ENCODE results near the gene YPEL1.
"Not testable (repeated sequence)": the region's sequence is repeated elsewhere in the genome, so short reads cannot be mapped to it uniquely, and the experiment has no call there.

YPEL1 gene

DNA sequence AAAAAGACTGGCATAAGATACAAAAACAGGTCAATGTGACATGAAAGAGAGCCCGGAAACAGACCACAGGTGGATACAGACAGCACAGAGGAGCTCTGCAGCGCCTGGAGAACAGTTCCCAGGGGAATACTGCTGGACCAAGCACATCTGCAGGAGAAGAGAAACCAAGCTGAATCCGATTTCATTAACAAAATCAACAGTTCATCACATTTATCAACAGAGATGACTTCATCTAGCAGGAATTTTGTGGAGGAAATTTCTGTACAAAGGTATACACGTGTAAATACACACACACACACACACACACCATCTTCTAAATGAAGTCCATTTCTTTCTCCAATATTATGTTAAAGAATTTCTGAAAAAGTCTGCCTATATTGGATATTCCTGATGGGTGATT is 17.1 kb downstream of the YPEL1 start:
- no peak overlapping the region for H3K4me3 ChIP-seq (ENCODE audit: low read length)
- H3K4me1 ChIP-seq (ENCODE audit: control insufficient read depth, insufficient read depth, low read length), result peaks cover 2% of the 10 kb centered on the region
- H3K9me3 ChIP-seq (ENCODE audit: control insufficient read depth, low read length), result no peaks in the 10 kb centered on the region
- DNase-seq (ENCODE audit: low read depth), result no peak
- H3K9ac ChIP-seq (ENCODE audit: low read length), result no peak overlapping the region
- H3K27me3 ChIP-seq (replicated peaks; ENCODE audit: control insufficient read depth, insufficient read depth, low read length), result no peaks in the 10 kb centered on the region
- H3K36me3 ChIP-seq (ENCODE audit: control insufficient read depth, insufficient read depth, low read length, severe bottlenecking), result no peaks in the 10 kb centered on the region

DNA sequence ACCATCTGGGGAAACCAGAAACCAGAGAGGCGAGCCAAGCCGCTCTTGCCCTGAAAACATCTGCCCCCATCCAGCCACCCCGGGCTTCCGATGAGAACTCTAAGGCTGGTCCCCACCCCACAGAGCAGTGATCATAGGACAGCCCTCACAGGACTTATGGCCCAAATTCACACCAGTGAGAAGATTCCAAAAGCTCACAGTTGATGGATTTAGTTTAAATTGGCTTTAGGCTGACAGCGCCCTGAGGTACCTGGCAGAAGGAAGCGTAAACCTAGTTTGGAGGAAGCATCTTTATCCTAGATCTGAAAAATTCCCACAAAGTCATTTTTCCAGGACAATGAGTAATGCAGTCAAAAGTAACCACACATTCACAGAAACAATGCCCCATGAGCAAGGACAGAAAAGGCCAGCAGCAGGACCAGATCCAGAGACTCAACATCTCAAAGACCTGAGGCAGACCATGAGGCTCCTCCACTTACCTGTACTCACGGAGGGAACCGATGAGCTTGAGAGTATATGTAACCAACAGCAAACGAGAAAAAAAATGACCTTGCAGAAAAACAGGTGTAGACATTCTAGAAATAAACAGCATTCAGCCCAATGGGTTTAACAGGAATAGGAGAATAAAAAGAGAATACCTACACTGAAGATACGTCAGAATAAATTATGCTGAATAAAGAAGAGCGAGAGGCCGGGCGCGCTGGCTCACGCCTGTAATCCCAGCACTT is 19.0 kb downstream of the YPEL1 start:
- DNase-seq (ENCODE audit: low read depth); H3K4me3 ChIP-seq (ENCODE audit: low read length); H3K27me3 ChIP-seq (replicated peaks; ENCODE audit: control insufficient read depth, insufficient read depth, low read length); H3K4me1 ChIP-seq (ENCODE audit: control insufficient read depth, insufficient read depth, low read length); H3K36me3 ChIP-seq (ENCODE audit: control insufficient read depth, insufficient read depth, low read length, severe bottlenecking); H3K9me3 ChIP-seq (ENCODE audit: control insufficient read depth, low read length); H3K9ac ChIP-seq (ENCODE audit: low read length): not testable (repeated sequence)

DNA sequence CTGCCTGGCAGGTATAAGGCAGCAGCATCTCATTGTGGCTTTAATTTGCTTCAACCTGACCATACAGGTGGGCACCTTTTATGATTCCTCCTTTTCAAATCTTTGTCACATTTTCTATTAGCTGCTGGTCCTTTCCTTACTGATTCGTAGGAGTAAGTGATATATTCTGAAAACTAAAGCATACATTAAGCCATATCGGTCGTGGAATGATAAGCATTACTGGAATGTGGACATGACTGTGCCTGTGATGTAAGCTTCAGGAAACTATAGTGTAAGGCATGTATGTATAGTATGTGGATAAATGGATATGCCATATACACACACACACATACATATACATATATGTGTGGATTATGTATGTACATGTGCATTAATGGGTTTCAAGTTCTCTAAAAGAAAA is 20.8 kb downstream of the YPEL1 start:
- peak; percentile 7 for DNase-seq (ENCODE audit: low read depth)
- Histone ChIP-seq H3K36me3 (ENCODE audit: control insufficient read depth, insufficient read depth, low read length, severe bottlenecking) (no peaks in the 10 kb centered on the region), H3K9me3 (ENCODE audit: control insufficient read depth, low read length) (no peaks in the 10 kb centered on the region), H3K4me3 (ENCODE audit: low read length) (no peak overlapping the region), H3K4me1 (ENCODE audit: control insufficient read depth, insufficient read depth, low read length) (peaks cover 5% of the 10 kb centered on the region), H3K9ac (ENCODE audit: low read length) (no peak overlapping the region), H3K27me3 (replicated peaks; ENCODE audit: control insufficient read depth, insufficient read depth, low read length) (no peaks in the 10 kb centered on the region)

DNA sequence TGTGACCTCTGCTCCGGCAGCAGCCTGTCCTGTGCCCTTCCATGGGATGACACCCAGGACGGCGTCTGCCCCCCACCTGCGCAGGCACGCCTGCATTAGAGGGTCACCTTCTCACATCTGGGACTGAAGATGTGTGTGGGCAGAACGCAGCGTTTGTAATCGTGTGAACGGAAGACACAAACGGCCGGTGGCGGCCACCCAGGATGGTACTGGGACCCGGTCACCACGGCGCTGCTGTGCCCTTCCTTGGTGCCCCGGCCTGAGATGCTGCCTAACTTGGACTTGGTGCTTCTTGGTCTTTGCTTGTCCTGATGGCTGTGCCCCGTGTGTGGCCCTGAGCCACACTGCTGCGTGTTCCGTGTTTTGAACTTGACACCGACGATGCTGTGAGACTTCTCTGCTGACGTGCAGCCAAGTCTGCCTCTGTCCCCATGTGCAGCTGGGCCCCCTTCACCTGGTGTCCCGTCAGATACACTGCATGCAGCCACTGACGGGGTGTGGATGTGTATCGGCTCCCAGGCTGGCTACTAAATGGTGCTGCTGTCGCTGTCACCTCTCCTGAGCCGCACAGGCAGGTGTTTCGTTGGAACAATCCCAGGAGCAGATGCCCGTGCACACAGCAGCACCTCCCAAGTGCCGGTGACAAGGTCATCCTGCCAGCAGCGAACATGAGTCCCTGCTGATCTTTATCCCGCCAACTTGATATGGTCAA is 21.4 kb downstream of the YPEL1 start:
- no peak overlapping the region for H3K9ac ChIP-seq (ENCODE audit: low read length)
- DNase-seq (ENCODE audit: low read depth), result no peak

DNA sequence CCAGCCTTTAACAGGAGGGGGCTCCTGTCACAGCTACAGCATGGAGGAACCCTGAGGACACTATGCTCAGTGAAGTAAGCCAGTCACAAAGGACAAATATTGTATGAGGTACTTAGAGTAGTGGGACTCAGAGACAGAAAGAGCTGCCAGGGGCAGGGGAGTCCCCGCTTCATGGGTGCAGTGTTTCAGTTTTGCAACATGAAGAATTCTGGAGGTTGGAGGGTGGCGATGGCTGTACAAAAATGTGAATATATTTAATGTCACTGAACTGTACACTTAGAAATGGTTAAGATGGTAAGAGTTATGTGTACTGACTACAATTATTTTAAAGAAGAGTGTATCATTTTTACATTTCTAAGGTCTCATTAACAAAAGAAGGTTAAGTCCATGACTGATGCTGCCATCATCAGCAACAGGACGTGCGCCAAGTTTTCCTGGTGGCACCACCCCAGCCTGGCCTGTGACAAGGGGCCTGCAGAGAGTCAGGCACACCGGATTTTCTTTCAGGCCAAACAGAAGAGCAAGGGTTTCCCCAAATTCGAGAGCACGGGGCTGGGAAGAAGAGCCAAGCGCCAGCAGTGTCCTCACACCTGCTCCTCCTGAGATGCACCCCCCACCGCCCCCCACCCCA is 22.1 kb downstream of the YPEL1 start:
- Histone ChIP-seq H3K27me3 (replicated peaks; ENCODE audit: control insufficient read depth, insufficient read depth, low read length) (no peaks in the 10 kb centered on the region), H3K4me1 (ENCODE audit: control insufficient read depth, insufficient read depth, low read length) (peaks cover 5% of the 10 kb centered on the region), H3K9ac (ENCODE audit: low read length) (peak overlapping the region; percentile 46), H3K9me3 (ENCODE audit: control insufficient read depth, low read length) (no peaks in the 10 kb centered on the region), H3K36me3 (ENCODE audit: control insufficient read depth, insufficient read depth, low read length, severe bottlenecking) (no peaks in the 10 kb centered on the region), H3K4me3 (ENCODE audit: low read length) (peak overlapping the region; percentile 68)
- DNase-seq (ENCODE audit: low read depth), result no peak

More for the DNA sequence above, 21.4 kb downstream of the YPEL1 start:
- no peak overlapping the region for H3K4me3 ChIP-seq (ENCODE audit: low read length)
- no peaks in the 10 kb centered on the region for H3K36me3 ChIP-seq (ENCODE audit: control insufficient read depth, insufficient read depth, low read length, severe bottlenecking)
- no peaks in the 10 kb centered on the region for H3K27me3 ChIP-seq (replicated peaks; ENCODE audit: control insufficient read depth, insufficient read depth, low read length)
- no peaks in the 10 kb centered on the region for H3K9me3 ChIP-seq (ENCODE audit: control insufficient read depth, low read length)
- peaks cover 5% of the 10 kb centered on the region for H3K4me1 ChIP-seq (ENCODE audit: control insufficient read depth, insufficient read depth, low read length)

DNA sequence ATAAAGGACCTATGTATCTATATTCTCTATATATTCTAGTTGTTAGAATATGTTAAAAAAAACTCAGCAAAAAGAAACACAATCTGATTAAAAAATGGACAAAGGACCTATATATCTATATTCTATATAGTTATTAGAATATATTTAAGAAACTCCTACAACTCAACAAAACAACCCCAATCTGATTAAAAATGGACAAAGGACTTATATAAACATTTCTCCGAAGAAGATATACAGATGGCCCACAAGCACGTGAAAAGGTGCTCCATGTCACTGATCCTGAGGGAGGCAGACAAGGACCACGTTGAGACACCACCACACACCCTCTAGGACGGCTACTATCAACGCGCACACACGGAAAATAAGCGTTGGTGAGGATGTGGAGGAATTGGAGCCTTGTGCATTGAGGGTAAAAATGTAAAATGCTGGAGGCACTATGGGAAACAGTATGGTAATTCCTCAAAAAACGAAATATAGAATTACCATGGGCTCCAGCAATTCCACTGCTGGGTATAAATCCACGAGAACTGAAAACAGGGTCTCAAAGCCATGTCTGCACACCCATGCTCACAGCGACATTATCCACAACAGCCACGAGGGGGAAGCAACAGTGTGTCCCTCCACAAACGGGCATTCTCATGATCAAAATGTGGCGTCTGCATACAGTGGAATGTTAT is 22.7 kb downstream of the YPEL1 start:
- peak; percentile 92 for DNase-seq (ENCODE audit: low read depth)
- H3K27me3 ChIP-seq (replicated peaks; ENCODE audit: control insufficient read depth, insufficient read depth, low read length), result no peaks in the 10 kb centered on the region
- H3K9me3 ChIP-seq (ENCODE audit: control insufficient read depth, low read length), result no peaks in the 10 kb centered on the region
- H3K36me3 ChIP-seq (ENCODE audit: control insufficient read depth, insufficient read depth, low read length, severe bottlenecking), result no peaks in the 10 kb centered on the region
- H3K9ac ChIP-seq (ENCODE audit: low read length), result peak overlapping the region; percentile 46
- peak overlapping the region; percentile 68 for H3K4me3 ChIP-seq (ENCODE audit: low read length)
- H3K4me1 ChIP-seq (ENCODE audit: control insufficient read depth, insufficient read depth, low read length), result peaks cover 5% of the 10 kb centered on the region

DNA sequence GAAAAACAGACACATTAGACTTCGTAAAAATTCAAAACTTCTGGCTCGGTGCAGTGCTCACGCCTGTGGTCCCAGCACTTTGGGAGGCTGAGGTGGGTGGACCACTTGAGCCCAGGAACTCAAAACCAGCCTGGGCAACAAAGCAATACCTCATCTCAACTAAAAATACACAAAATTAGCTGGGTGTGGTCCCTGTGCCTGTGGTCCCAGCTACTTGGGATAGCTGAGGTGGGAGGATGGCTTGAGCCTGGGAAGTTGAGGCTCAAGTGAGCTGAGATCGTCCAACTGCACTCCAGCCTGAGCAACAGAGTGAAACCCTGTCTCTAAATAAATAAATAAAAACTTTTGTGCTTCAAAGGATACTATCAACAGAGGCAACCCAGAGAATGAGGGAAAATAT is 23.7 kb downstream of the YPEL1 start:
- Histone ChIP-seq H3K27me3 (replicated peaks; ENCODE audit: control insufficient read depth, insufficient read depth, low read length) (no peaks in the 10 kb centered on the region), H3K4me1 (ENCODE audit: control insufficient read depth, insufficient read depth, low read length) (peaks cover 5% of the 10 kb centered on the region), H3K36me3 (ENCODE audit: control insufficient read depth, insufficient read depth, low read length, severe bottlenecking) (no peaks in the 10 kb centered on the region), H3K9ac (ENCODE audit: low read length) (no peak overlapping the region), H3K9me3 (ENCODE audit: control insufficient read depth, low read length) (no peaks in the 10 kb centered on the region), H3K4me3 (ENCODE audit: low read length) (no peak overlapping the region)
- no peak for DNase-seq (ENCODE audit: low read depth)

DNA sequence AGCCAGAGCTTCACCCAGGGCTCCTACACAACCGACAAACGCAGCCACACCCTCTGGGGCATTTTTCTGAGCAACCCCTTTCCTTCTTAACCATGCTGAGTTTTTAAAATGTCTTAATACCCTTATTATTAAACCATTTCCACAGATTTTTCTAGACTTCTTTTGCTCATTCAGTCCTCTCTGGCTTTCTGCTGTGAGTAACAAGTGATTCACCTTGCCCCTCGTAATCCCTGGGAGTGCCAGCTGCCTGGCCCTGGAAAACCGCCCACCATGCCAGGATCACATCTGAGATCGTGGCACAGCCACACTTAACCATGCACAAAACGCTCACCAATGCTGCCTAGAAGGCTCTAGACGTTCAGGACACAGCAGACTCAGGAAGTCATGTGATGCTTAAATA is 25.4 kb downstream of the YPEL1 start:
- Histone ChIP-seq H3K9me3 (ENCODE audit: control insufficient read depth, low read length) (no peaks in the 10 kb centered on the region), H3K9ac (ENCODE audit: low read length) (no peak overlapping the region), H3K27me3 (replicated peaks; ENCODE audit: control insufficient read depth, insufficient read depth, low read length) (no peaks in the 10 kb centered on the region), H3K36me3 (ENCODE audit: control insufficient read depth, insufficient read depth, low read length, severe bottlenecking) (no peaks in the 10 kb centered on the region), H3K4me1 (ENCODE audit: control insufficient read depth, insufficient read depth, low read length) (peaks cover 5% of the 10 kb centered on the region), H3K4me3 (ENCODE audit: low read length) (no peak overlapping the region)
- peak; percentile 8 for DNase-seq (ENCODE audit: low read depth)

DNA sequence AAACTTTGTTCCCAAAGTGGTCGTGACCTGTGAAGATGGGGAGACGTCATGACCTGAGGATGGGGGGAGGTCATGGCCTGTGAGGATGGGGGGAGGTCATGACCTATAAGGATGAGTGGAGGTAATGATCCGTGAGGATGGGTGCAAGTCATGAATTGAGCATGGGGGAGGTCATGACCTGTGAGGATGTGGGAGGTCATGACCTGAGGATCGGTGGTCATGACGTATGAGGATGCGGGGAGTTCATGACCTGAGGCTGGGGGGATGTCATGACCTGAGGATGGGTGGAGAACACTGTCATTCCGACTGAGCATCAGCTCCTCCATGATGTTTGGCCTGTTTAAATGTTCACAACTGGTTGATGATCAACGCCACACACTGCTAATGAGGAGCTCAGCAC is 25.9 kb downstream of the YPEL1 start:
- H3K36me3 ChIP-seq (ENCODE audit: control insufficient read depth, insufficient read depth, low read length, severe bottlenecking), result no peaks in the 10 kb centered on the region
- H3K9ac ChIP-seq (ENCODE audit: low read length), result no peak overlapping the region
- no peaks in the 10 kb centered on the region for H3K27me3 ChIP-seq (replicated peaks; ENCODE audit: control insufficient read depth, insufficient read depth, low read length)
- DNase-seq (ENCODE audit: low read depth), result no peak
- H3K4me3 ChIP-seq (ENCODE audit: low read length), result no peak overlapping the region
- H3K9me3 ChIP-seq (ENCODE audit: control insufficient read depth, low read length), result no peaks in the 10 kb centered on the region
- H3K4me1 ChIP-seq (ENCODE audit: control insufficient read depth, insufficient read depth, low read length), result peaks cover 5% of the 10 kb centered on the region

DNA sequence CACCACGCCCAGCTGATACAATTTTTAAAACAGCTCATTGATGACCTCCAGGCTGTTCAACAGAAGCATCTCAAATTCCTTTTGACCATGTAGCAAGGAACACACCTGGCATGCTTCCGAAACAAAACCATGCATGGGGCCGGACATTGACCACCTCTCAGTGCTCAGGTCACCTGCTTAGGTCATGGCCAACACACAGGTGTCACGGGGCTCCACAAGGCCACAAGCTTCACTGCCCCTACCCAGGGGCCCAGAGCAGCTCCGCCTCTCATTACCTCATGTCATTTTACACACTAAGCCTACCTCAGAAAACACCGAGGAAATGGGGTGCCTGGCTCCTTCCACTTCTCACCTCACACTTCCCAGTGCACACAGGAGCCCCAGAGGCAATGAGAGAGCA is 26.6 kb downstream of the YPEL1 start:
- Histone ChIP-seq H3K9me3 (ENCODE audit: control insufficient read depth, low read length) (no peaks in the 10 kb centered on the region), H3K4me1 (ENCODE audit: control insufficient read depth, insufficient read depth, low read length) (peaks cover 5% of the 10 kb centered on the region), H3K4me3 (ENCODE audit: low read length) (no peak overlapping the region), H3K27me3 (replicated peaks; ENCODE audit: control insufficient read depth, insufficient read depth, low read length) (no peaks in the 10 kb centered on the region), H3K9ac (ENCODE audit: low read length) (no peak overlapping the region), H3K36me3 (ENCODE audit: control insufficient read depth, insufficient read depth, low read length, severe bottlenecking) (no peaks in the 10 kb centered on the region)
- no peak for DNase-seq (ENCODE audit: low read depth)

DNA sequence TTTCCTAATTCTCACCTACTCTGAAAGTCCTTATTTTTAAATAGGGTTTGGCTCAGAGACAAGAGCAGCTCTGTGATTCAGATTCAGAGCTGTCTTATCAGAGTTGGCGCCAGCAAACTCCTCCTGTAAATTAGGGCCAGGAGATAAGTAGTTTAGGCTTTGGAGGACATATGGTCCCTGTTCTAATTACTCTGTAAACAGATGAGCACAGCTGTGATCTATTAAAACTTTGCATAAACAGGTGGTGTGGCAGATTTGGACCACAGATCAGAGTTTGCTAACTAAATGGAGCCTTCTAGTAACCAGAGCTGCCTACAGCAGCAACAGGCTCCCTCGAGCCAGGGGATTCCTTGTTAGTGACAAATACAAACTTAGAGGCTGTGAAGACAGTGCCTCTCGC is 27.9 kb downstream of the YPEL1 start:
- peak; percentile 3 for DNase-seq (ENCODE audit: low read depth)
- Histone ChIP-seq H3K4me3 (ENCODE audit: low read length) (no peak overlapping the region), H3K27me3 (replicated peaks; ENCODE audit: control insufficient read depth, insufficient read depth, low read length) (no peaks in the 10 kb centered on the region), H3K4me1 (ENCODE audit: control insufficient read depth, insufficient read depth, low read length) (no peaks in the 10 kb centered on the region), H3K36me3 (ENCODE audit: control insufficient read depth, insufficient read depth, low read length, severe bottlenecking) (no peaks in the 10 kb centered on the region), H3K9ac (ENCODE audit: low read length) (no peak overlapping the region), H3K9me3 (ENCODE audit: control insufficient read depth, low read length) (no peaks in the 10 kb centered on the region)

Data from adipocyte (in vitro differentiated cells).